ENCODE results near the gene SLC11A2. TPM values are rescaled to one million over a fixed set of nuclear protein-coding genes. Genes with fewer than 3 reads are reported as not detected.
A peak's percentile ranks its signal among the peaks of the same experiment; 100 is the strongest.

Gene SLC11A2
- total and polyA plus RNA-seq, 2 of the 13 experiments (the other 11 are each of a cell fraction or from before 2014, with no cell fraction given), result 71.7 to 77.0 TPM

DNA sequence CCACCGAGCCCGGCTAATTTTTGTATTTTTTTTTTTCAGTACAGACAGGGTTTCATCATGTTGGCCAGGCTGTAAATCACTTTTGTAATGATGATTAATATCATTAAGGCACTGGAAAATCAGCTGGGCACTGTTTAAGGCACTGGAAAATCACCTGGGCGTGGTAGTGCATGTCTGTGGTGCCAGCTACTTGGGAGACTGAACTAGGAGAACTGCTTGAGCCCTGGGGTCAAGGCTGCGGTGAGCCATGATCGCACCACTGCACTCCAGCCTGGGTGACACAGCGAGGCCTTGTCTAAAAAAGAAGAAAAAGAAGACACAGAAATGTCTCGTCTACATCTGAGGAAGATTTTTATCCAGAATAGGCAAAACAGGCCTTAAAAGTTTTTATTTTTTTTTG lies 12.7 kb downstream of the SLC11A2 start:
- TF ChIP-seq ZKSCAN1 (IDR thresholded peaks at IDR 0.05; ENCODE audit: low read length) (no peak), HHEX (CRISPR knock-in tag; IDR thresholded peaks at IDR 0.05) (no peak), CBX2 (IDR thresholded peaks at IDR 0.05; ENCODE audit: low read depth, low read length) (no peak), CBX2 (CRISPR knock-in tag; IDR thresholded peaks at IDR 0.05; ENCODE audit: low read depth) (no peak), JARID2 (CRISPR knock-in tag; IDR thresholded peaks at IDR 0.05; ENCODE audit: insufficient replicate concordance) (no peak)
- TF ChIP-seq, protein P1, sequence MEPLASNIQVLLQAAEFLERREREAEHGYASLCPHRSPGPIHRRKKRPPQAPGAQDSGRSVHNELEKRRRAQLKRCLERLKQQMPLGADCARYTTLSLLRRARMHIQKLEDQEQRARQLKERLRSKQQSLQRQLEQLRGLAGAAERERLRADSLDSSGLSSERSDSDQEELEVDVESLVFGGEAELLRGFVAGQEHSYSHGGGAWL (CRISPR knock-in tag; IDR thresholded peaks at IDR 0.05), result no peak
- CTCF ChIA-PET (ENCODE audit: low intra/inter-chr PET ratio, low total read pairs), result no interaction called here
- 96% methylated on average over 7 of the region's 7 CpGs for WGBS (ENCODE audit: low lambda C conversion rate)

DNA sequence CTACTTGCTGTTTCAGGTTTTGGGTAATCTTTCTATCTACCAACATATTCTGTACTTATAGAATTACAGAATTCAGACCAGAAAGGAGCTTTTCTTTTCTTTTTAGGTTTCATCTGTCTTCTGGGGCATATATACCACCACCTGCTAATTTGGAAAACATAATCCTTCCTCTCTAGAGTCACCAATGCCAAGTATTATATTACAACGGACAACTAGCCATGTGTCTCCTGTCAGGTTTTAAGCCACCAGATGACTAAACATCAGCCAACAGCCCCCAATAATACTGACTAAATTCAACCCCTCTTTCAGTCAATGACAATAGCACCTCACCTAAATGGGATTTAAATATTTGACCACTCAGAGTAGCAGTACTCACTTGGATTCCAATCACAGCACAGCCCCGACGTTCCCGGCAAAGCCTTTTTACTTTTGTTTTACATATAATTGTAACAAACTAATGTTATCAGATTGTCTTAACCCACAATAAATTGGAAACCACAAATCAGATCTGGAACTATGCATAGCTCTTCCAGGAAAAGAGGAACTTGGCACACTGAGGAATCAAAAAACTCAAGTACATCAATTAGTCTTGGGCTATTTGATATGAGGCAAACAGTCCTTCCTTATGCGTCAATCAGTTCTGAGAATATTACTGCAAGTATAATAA lies 13.5 kb downstream of the SLC11A2 start:
- POLR2A ChIA-PET, result no interaction called here
- Histone ChIP-seq H3K36me3 (replicated peaks in 1 of 2; ENCODE audit: control insufficient read depth in 1 of 2, insufficient read depth in 2 of 2, low read length in 2 of 2) (peaks cover 0 to 7% of the 10 kb centered on the region in 2 experiments; a peak in 2 of 5 replicates), H3K27ac (ENCODE audit: extremely low read length, insufficient read depth, low read length) (no peak overlapping the region), H3K4me3 (replicated peaks in 1 of 3; ENCODE audit: insufficient read depth in 1 of 3, low read depth in 2 of 3, low read length in 3 of 3) (no peak overlapping the region), H4K20me1 (ENCODE audit: insufficient read depth, low read length) (no peaks in the 10 kb centered on the region), H3K9ac (ENCODE audit: insufficient read depth, low read depth, low read length) (no peak overlapping the region), H3K4me1 (ENCODE audit: insufficient read depth, low read length) (peaks cover 10% of the 10 kb centered on the region), H3K79me2 (ENCODE audit: insufficient read depth, low read length) (peaks cover 60% of the 10 kb centered on the region), H2AFZ (ENCODE audit: low read length) (no peak overlapping the region), H3K27me3 (ENCODE audit: control insufficient read depth in 1 of 2, insufficient read depth in 2 of 2, low read length in 2 of 2) (no peaks in the 10 kb centered on the region), H3K9me3 (ENCODE audit: low read length) (no peaks in the 10 kb centered on the region), H3K4me2 (ENCODE audit: low read depth, low read length) (no peak overlapping the region)
- intact Hi-C loops (cut with micrococcal nuclease; ENCODE audit: unreplicated experiment) (no loop called here), in situ Hi-C loops (cut with HindIII; ENCODE audit: extremely low pct_ligation_motif_present, low pct_unique_long_range_greater_than_20kb) (no loop called here)
- ATAC-seq (no peak), FAIRE-seq (no peak), DNase-seq (ENCODE audit: low spot score) (no peak)
- WGBS (ENCODE audit: low lambda C conversion rate), result 97% methylated on average over 5 of the region's 5 CpGs
- CTCF ChIA-PET (ENCODE audit: low intra/inter-chr PET ratio, low total read pairs), result interaction anchor here (0.5 kb wide), 1 partner anchor 359 kb away, joined by 3 read pairs; no protein-coding TSS in a partner anchor
- BruUV-seq (replicated peaks), result TSS peak; percentile 27
- no peak for TF ChIP-seq ONECUT2 (CRISPR knock-in tag; IDR thresholded peaks at IDR 0.05)
- TF ChIP-seq SAP130 (CRISPR knock-in tag; IDR thresholded peaks at IDR 0.05; ENCODE audit: low read depth), result no peak
- TF ChIP-seq RBM39 (IDR thresholded peaks at IDR 0.05; ENCODE audit: low read depth, low read length, poor library complexity, severe bottlenecking), result no peak
- no peak for TF ChIP-seq ZNF430 (CRISPR knock-in tag; IDR thresholded peaks at IDR 0.05)
- TF ChIP-seq ZNF782 (CRISPR knock-in tag; IDR thresholded peaks at IDR 0.05; ENCODE audit: borderline replicate concordance), result no peak
- no peak for TF ChIP-seq NR3C1 (CRISPR knock-in tag; IDR thresholded peaks at IDR 0.05)
- TF ChIP-seq CEBPG (CRISPR knock-in tag; IDR thresholded peaks at IDR 0.05), result no peak
- TF ChIP-seq ZNF564 (CRISPR knock-in tag; IDR thresholded peaks at IDR 0.05), result no peak
- TF ChIP-seq, protein P2, sequence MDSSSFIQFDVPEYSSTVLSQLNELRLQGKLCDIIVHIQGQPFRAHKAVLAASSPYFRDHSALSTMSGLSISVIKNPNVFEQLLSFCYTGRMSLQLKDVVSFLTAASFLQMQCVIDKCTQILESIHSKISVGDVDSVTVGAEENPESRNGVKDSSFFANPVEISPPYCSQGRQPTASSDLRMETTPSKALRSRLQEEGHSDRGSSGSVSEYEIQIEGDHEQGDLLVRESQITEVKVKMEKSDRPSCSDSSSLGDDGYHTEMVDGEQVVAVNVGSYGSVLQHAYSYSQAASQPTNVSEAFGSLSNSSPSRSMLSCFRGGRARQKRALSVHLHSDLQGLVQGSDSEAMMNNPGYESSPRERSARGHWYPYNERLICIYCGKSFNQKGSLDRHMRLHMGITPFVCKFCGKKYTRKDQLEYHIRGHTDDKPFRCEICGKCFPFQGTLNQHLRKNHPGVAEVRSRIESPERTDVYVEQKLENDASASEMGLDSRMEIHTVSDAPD (CRISPR knock-in tag; IDR thresholded peaks at IDR 0.05), result no peak
- no peak for TF ChIP-seq ZNF510 (CRISPR knock-in tag; IDR thresholded peaks at IDR 0.05; ENCODE audit: low read depth)
- no peak for TF ChIP-seq ZNF7 (CRISPR knock-in tag; IDR thresholded peaks at IDR 0.05)

More for the DNA sequence above, 12.7 kb downstream of the SLC11A2 start:
- Histone ChIP-seq H3K4me3 (replicated peaks in 1 of 3; ENCODE audit: insufficient read depth in 1 of 3, low read depth in 2 of 3, low read length in 3 of 3) (no peak overlapping the region), H3K4me1 (ENCODE audit: insufficient read depth, low read length) (peaks cover 15% of the 10 kb centered on the region), H3K9me3 (ENCODE audit: low read length) (no peaks in the 10 kb centered on the region), H2AFZ (ENCODE audit: low read length) (no peak overlapping the region), H3K27ac (ENCODE audit: extremely low read length, insufficient read depth, low read length) (no peak overlapping the region), H3K4me2 (ENCODE audit: low read depth, low read length) (no peak overlapping the region), H3K36me3 (replicated peaks in 1 of 2; ENCODE audit: control insufficient read depth in 1 of 2, insufficient read depth in 2 of 2, low read length in 2 of 2) (peaks cover 0 to 4% of the 10 kb centered on the region in 2 experiments; a peak in 2 of 5 replicates), H4K20me1 (ENCODE audit: insufficient read depth, low read length) (no peaks in the 10 kb centered on the region), H3K79me2 (ENCODE audit: insufficient read depth, low read length) (peaks cover 66% of the 10 kb centered on the region), H3K27me3 (ENCODE audit: control insufficient read depth in 1 of 2, insufficient read depth in 2 of 2, low read length in 2 of 2) (no peaks in the 10 kb centered on the region), H3K9ac (ENCODE audit: insufficient read depth, low read depth, low read length) (no peak overlapping the region)
- in situ Hi-C loops (cut with HindIII; ENCODE audit: extremely low pct_ligation_motif_present, low pct_unique_long_range_greater_than_20kb) (no loop called here), intact Hi-C loops (cut with micrococcal nuclease; ENCODE audit: unreplicated experiment) (no loop called here)
- ATAC-seq (no peak), DNase-seq (ENCODE audit: low spot score) (no peak), FAIRE-seq (no peak)
- POLR2A ChIA-PET, result no interaction called here
- BruUV-seq (replicated peaks), result no TSS peak

Data from HepG2 (cell line).